Left cardiac atrium (tissue), 4 donors: ENCODE data around the gene WNT3A. TPM values are rescaled to one million over a fixed set of nuclear protein-coding genes. Genes with fewer than 3 reads are reported as not detected.

Experiments
- ATAC-seq, 2 donors: fragments of 200-7000 bp; cut with Tn5 transposase; one replicate each; pipeline ENCODE4 v1.9.1; 2020; ENCODE audit warnings: mild to moderate bottlenecking in 2 of 2, moderate library complexity in 2 of 2
- DNase-seq: peaks from one replicate; pipeline ENCODE4 v3.0.0-alpha.2; 2020
- intact Hi-C, 2 donors: fragments of 100-400 bp; cut with DNase I; formaldehyde crosslinking; loops; one replicate each; pipeline versions ENCODE4 v1.14.1 to v1.15.1; 2022 to 2023
- total RNA-seq, 2 donors: library from RNA; stranded (reverse); fragmentation: NEBNext Ultra II Directional; extraction: Animal tissue kit (Norgen Biotek cat#: 25700); gene quantifications; one replicate each; pipeline ENCODE4 v1.2.1, GENCODE V29; 2021
- donor health status: DM: no; HTN: yes; CAD: no.
- donor health status: DM: no; HTN: yes; CAD: no; lungs with severe emphysema.
- donor health status: DM: yes; HTN: yes; CAD: no.
- donor health status: Dilated cardiomyopathy.

The WNT3A gene
- total RNA-seq, 2 donors from 2014 or later = not detected

- no peak for ATAC-seq
- no peak for DNase-seq
- intact Hi-C loops = no loop called here
Observed at GRCh38 chr1:228021355-228022030, 14.7 kb downstream of the WNT3A start.

GRCh38 chr1:228022571-228023293 lies 15.9 kb downstream of the WNT3A start:
- intact Hi-C loops = no loop called here
- ATAC-seq (no peak), DNase-seq (no peak)

GRCh38 chr1:228023294-228023639 lies 16.5 kb downstream of the WNT3A start:
- no peak for ATAC-seq
- intact Hi-C loops = no loop called here

DNA sequence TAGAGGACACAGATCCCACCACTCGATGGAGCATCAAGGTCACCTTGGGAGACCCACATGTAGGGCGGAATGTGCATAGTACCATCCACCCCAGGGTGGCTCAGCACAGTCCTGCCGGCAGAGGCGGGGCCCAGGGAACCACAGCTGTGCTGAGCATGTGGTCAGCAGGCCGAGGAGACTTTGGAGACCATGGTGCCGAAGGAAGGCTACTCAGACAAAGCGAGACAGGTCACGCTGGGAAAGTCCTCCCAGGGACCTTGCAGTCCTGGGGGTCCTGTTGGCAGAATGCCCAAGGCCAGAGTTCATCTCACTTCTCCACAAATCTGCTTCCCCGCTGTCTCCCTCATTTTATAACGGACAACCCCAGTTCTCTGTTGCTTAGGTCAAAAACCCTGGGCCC lies 22.5 kb downstream of the WNT3A start:
- intact Hi-C loops = no loop called here
- ATAC-seq (no peak), DNase-seq (peak; percentile 10)

More at GRCh38 chr1:228023294-228023639, 16.5 kb downstream of the WNT3A start:
- no peak for DNase-seq

DNA sequence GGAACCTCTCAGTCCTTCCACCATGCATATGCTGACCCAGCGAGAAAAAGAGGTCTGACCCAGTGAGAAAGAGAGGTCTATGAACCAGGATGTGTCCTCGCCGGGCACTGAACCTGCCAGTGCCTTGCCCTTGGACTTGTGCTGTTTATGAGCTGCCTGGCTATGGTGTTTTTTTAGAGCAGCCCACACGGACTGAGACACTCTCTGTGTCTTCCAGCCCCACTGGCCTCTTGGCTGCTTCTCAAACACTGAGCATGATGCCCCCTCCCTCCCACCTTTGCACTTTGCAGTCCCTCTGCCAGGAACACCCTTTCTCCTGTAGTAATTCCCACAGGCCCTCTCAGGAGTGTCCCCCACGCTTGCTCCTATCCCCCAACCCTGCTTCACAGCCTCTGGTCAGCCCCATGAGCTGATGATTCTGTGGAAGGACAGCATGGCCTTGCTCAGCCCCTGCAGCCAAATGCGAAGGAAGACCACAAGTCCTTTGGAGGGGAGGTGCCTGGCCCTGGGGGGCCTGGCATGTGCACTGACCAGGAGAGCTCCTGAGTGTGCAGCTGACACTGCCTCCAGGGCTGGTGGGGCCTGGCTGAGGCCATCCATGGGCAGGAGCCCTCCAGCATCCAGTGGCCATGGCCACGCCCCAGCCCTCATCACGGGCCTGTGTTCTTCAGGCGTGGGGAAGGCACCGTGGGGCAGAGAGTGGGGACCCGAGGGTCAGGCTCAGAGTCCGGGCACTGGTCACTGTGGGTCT lies 23.8 kb downstream of the WNT3A start:
- intact Hi-C loops = no loop called here
- no peak for ATAC-seq
- DNase-seq = peak; percentile 1

GRCh38 chr1:228031276-228031995 lies 24.6 kb downstream of the WNT3A start:
- intact Hi-C loops = no loop called here
- ATAC-seq (no peak), DNase-seq (no peak)

GRCh38 chr1:228032041-228032440 lies 25.2 kb downstream of the WNT3A start:
- DNase-seq (no peak), ATAC-seq (no peak)
- intact Hi-C loops = no loop called here

DNA sequence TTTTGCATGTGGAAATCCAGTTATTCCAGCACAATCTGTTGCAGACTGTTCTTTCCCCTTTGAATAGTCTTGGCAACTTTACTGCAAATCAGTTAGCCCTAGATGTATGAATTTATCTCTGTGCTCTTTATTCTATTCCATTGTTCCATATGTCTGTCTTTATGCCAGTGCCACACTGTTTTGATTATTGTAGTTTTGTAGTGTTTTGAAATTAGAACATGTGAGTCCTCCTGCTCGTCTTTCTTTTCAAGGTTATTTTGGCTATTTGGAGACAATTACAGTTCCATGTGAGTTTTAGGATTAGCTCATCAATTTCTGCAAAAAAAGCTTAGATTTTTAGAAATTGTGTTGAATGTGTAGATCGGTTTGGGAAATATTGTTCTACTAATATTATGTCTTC lies 26.6 kb downstream of the WNT3A start:
- no peak for ATAC-seq
- no peak for DNase-seq
- intact Hi-C loops = no loop called here

- no peak for ATAC-seq
- intact Hi-C loops = no loop called here
- DNase-seq = no peak
Observed at GRCh38 chr1:228034954-228035837, 28.4 kb downstream of the WNT3A start.

- intact Hi-C loops = no loop called here
- DNase-seq (no peak), ATAC-seq (no peak)
Observed at GRCh38 chr1:228035844-228036243, 29.0 kb downstream of the WNT3A start.

- no peak for ATAC-seq
- intact Hi-C loops = no loop called here
Observed at GRCh38 chr1:228036701-228037231, 30.0 kb downstream of the WNT3A start.

GRCh38 chr1:228037401-228038386 lies 30.9 kb downstream of the WNT3A start:
- ATAC-seq (peak; percentile 15 to 81), DNase-seq (no peak)

More at GRCh38 chr1:228036701-228037231, 30.0 kb downstream of the WNT3A start:
- DNase-seq = no peak

GRCh38 chr1:228038387-228039005 lies 31.7 kb downstream of the WNT3A start:
- no peak for ATAC-seq
- no peak for DNase-seq
- intact Hi-C loops = no loop called here

More at GRCh38 chr1:228037401-228038386, 30.9 kb downstream of the WNT3A start:
- intact Hi-C loops = no loop called here

- ATAC-seq (no peak), DNase-seq (no peak)
- intact Hi-C loops = no loop called here
Observed at GRCh38 chr1:228039006-228039903, 32.5 kb downstream of the WNT3A start.

- no peak for DNase-seq
- intact Hi-C loops = no loop called here
- no peak for ATAC-seq
Observed at GRCh38 chr1:228039986-228040385, 33.2 kb downstream of the WNT3A start.

DNA sequence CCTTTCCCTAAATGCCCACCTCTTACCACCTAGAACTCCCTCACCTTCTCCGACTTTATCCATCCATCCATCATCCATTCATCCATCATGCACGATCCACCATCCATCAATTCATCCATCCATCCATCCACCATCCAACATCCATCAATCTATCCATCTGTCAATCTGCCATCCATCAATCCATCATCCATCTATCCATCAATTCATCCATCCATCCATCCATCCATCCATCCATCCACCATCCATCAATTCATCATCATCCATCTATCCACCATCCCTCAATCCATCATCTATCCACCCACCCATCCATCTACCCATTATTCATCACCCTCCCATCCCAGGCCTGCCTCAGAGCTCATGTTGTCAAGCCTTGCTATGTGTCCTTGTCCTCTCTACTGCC lies 34.5 kb downstream of the WNT3A start:
- intact Hi-C loops = no loop called here
- no peak for ATAC-seq
- DNase-seq = no peak
